ENCODE measurements around the gene RNF208. TPM values are rescaled to one million over a fixed set of nuclear protein-coding genes. Genes with fewer than 3 reads are reported as not detected.

The RNF208 gene
- total and polyA plus RNA-seq, 2 of the 4 experiments (the other 2 are of a cell fraction), result 1.2 TPM; not detected in 1

GRCh38 chr9:137186385-137186784 lies 35.7 kb downstream of the RNF208 start:
- H2BK5ac ChIP-seq (ENCODE audit: low read depth, low read length, poor library complexity, severe bottlenecking), result no peak overlapping the region
- H3K18ac ChIP-seq (ENCODE audit: low read depth, low read length), result no peak overlapping the region
- no peak overlapping the region for H2AK5ac ChIP-seq (ENCODE audit: low read depth, low read length)
- BruUV-seq (replicated peaks), result no TSS peak
- WGBS, 2 experiments (ENCODE audit: extremely low coverage in 2 of 2, insufficient read length in 1 of 2), result 100% methylated on average over 1 of the region's 6 CpGs; no CpG with 5 or more reads in 1 of the 2 experiments
- H3K4me2 ChIP-seq (ENCODE audit: low read depth, low read length), result no peak overlapping the region
- no peak overlapping the region for H4K91ac ChIP-seq (ENCODE audit: insufficient read depth, low read depth, low read length)
- dilution Hi-C loops (cut with HindIII; ENCODE audit: low sequenced_read_pairs, unreplicated experiment), result no loop called here
- peaks cover 16% of the 10 kb centered on the region for H3K4me1 ChIP-seq (ENCODE audit: control insufficient read depth, insufficient read depth, low read length)
- no peak overlapping the region for H4K5ac ChIP-seq (ENCODE audit: low read depth, low read length)
- H3K14ac ChIP-seq (replicated peaks; ENCODE audit: low read depth, low read length), result no peak overlapping the region
- no peak overlapping the region for H2BK15ac ChIP-seq (ENCODE audit: low read depth, low read length)
- no peak overlapping the region for H2AFZ ChIP-seq (replicated peaks; ENCODE audit: low read length, poor library complexity)
- DNase-seq (no peak), ATAC-seq (ENCODE audit: low read depth) (no peak)
- H3K27ac ChIP-seq (ENCODE audit: insufficient read depth, low read length), result no peak overlapping the region
- H4K8ac ChIP-seq (ENCODE audit: low read depth in 2 of 2, low read length in 2 of 2), result no peak overlapping the region
- H2BK120ac ChIP-seq (ENCODE audit: low read depth, low read length), result no peak overlapping the region
- ChIA-PET CTCF (no interaction called here), POLR2A (ENCODE audit: unreplicated experiment) (no interaction called here)
- intact Hi-C loops (cut with micrococcal nuclease), result no loop called here
- H4K20me1 ChIP-seq (ENCODE audit: insufficient read depth, low read length), result peaks cover 20% of the 10 kb centered on the region; the same call in 1 of the 2 replicates
- H3K9me3 ChIP-seq (ENCODE audit: control insufficient read depth, insufficient read depth, low read length), result no peaks in the 10 kb centered on the region
- no peak overlapping the region for H3K4me3 ChIP-seq (ENCODE audit: insufficient read depth, low read depth, low read length)
- no peak overlapping the region for H3K23ac ChIP-seq (ENCODE audit: low read depth, low read length)
- no peak overlapping the region for H3K9ac ChIP-seq (ENCODE audit: low read depth, low read length)
- H3K79me1 ChIP-seq (ENCODE audit: low read depth in 1 of 2, low read length in 2 of 2), result peaks cover 5 to 52% of the 10 kb centered on the region in 2 experiments
- H2BK20ac ChIP-seq (ENCODE audit: low read depth, low read length), result no peak overlapping the region
- H3K4ac ChIP-seq (ENCODE audit: low read depth, low read length), result no peak overlapping the region
- in situ Hi-C loops (cut with MboI; ENCODE audit: low sequenced_read_pairs), result no loop called here
- H3K9me1 ChIP-seq (ENCODE audit: insufficient read depth, low read length), result no peaks in the 10 kb centered on the region
- H3K36me3 ChIP-seq (ENCODE audit: control insufficient read depth, insufficient read depth, low read length), result peaks cover 59% of the 10 kb centered on the region
- TF ChIP-seq MXI1 (IDR thresholded peaks at IDR 0.05; ENCODE audit: borderline replicate concordance, low read depth, low read length), result no peak
- TF ChIP-seq, protein P1, sequence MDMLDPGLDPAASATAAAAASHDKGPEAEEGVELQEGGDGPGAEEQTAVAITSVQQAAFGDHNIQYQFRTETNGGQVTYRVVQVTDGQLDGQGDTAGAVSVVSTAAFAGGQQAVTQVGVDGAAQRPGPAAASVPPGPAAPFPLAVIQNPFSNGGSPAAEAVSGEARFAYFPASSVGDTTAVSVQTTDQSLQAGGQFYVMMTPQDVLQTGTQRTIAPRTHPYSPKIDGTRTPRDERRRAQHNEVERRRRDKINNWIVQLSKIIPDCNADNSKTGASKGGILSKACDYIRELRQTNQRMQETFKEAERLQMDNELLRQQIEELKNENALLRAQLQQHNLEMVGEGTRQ (IDR thresholded peaks at IDR 0.05; ENCODE audit: low read depth, low read length), result no peak
- TF ChIP-seq SMC3 (IDR thresholded peaks at IDR 0.05; ENCODE audit: low read depth, low read length), result no peak
- TF ChIP-seq, protein P2, sequence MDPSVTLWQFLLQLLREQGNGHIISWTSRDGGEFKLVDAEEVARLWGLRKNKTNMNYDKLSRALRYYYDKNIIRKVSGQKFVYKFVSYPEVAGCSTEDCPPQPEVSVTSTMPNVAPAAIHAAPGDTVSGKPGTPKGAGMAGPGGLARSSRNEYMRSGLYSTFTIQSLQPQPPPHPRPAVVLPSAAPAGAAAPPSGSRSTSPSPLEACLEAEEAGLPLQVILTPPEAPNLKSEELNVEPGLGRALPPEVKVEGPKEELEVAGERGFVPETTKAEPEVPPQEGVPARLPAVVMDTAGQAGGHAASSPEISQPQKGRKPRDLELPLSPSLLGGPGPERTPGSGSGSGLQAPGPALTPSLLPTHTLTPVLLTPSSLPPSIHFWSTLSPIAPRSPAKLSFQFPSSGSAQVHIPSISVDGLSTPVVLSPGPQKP (IDR thresholded peaks at IDR 0.05; ENCODE audit: borderline replicate concordance, low read depth, low read length), result no peak
- no peak for TF ChIP-seq POLR2A (IDR thresholded peaks at IDR 0.05; ENCODE audit: low read depth, low read length)
- H3K27me3 ChIP-seq (ENCODE audit: control insufficient read depth, insufficient read depth, low read length), result no peaks in the 10 kb centered on the region
- no peak overlapping the region for H2AK9ac ChIP-seq (replicated peaks; ENCODE audit: low read depth, low read length, poor library complexity)
- no peak overlapping the region for H3K56ac ChIP-seq (ENCODE audit: extremely low read depth, insufficient read depth, low read length)
